ENCODE measurements around the gene CRADD.

GRCh38 chr12:93642751-93643150, 34.4 kb upstream of the CRADD start:
- TF ChIP-seq RAD21 (IDR thresholded peaks at IDR 0.05; ENCODE audit: low read depth) (no peak), EP300 (IDR thresholded peaks at IDR 0.05; ENCODE audit: borderline replicate concordance) (no peak), NFIC (IDR thresholded peaks at IDR 0.05) (no peak)
- TF ChIP-seq, protein P1, sequence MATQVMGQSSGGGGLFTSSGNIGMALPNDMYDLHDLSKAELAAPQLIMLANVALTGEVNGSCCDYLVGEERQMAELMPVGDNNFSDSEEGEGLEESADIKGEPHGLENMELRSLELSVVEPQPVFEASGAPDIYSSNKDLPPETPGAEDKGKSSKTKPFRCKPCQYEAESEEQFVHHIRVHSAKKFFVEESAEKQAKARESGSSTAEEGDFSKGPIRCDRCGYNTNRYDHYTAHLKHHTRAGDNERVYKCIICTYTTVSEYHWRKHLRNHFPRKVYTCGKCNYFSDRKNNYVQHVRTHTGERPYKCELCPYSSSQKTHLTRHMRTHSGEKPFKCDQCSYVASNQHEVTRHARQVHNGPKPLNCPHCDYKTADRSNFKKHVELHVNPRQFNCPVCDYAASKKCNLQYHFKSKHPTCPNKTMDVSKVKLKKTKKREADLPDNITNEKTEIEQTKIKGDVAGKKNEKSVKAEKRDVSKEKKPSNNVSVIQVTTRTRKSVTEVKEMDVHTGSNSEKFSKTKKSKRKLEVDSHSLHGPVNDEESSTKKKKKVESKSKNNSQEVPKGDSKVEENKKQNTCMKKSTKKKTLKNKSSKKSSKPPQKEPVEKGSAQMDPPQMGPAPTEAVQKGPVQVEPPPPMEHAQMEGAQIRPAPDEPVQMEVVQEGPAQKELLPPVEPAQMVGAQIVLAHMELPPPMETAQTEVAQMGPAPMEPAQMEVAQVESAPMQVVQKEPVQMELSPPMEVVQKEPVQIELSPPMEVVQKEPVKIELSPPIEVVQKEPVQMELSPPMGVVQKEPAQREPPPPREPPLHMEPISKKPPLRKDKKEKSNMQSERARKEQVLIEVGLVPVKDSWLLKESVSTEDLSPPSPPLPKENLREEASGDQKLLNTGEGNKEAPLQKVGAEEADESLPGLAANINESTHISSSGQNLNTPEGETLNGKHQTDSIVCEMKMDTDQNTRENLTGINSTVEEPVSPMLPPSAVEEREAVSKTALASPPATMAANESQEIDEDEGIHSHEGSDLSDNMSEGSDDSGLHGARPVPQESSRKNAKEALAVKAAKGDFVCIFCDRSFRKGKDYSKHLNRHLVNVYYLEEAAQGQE (IDR thresholded peaks at IDR 0.05; ENCODE audit: low read depth) = no peak
